NCI-H524 (cell line): ENCODE results near the gene SACS.
"Not testable (repeated sequence)": the region's sequence is repeated elsewhere in the genome, so short reads cannot be mapped to it uniquely, and the experiment has no call there.

Experiments
- DNase-seq, 2 experiments: peaks; one replicate each; lab custom pipeline; 2025; lab: John Stamatoyannopoulos, UW

SACS gene

DNA sequence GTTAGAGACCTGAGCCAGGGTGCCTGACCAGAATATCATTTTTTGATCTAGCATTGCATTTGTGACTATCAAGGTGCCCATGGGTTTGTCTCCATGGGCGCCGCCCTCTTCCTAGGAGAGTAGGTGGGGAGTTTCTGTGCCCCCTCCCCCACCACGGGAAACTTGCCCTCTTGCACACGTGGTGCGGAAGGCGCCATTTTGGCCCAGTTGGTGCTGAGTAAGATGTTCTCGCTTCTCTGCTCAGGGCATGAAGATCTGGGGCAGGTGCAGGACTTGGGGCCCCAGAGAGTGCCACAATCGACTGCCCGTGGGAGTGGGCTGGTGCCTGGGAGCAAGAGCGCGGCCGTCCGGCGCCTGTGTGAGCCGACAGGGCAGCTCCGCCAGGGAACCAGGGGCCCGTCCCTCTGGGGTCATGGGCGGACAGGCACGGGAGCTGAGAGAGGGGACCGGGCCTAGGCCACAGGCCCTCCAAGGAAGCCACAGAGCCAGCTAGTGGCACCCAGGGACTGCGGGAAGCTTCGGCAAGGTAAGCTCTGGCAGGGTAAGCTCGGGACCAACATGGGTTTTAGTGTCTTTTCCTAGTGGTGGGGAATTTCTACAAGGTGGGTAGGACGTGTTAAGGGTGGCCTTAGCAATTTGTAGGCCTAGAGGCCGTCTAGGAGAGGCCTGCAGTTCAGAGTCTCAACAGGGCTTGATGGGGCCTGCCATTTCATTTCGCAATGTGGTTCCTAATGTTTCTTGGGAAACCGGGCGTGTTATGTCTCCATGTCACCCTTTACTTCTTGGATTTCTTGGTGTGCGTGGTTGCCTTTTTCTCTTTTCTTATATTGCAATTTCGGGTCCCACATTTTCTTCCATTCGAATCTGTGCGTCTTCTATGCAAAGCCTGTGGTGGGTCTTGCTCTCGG is 14.5 kb downstream of the SACS start:
- DNase-seq, result no peak

DNA sequence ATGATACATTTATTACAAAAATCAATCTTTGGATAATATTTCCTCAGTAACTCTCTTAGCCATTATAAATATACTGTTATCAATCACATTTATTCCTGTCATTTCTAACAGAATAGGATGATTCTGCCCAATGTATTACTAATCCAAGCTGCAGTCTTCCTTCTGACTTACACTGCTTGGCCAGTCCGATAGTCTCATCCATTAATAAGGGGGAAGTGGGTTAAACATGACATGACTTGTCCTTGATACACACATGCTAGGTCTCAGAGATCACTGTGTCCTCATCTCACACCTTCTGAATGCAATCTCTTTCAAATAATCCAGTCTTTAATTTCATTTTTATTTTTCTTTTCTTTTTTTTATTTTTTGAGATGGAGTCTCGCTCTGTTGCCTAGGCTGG is 18.8 kb downstream of the SACS start:
- DNase-seq, result no peak

DNA sequence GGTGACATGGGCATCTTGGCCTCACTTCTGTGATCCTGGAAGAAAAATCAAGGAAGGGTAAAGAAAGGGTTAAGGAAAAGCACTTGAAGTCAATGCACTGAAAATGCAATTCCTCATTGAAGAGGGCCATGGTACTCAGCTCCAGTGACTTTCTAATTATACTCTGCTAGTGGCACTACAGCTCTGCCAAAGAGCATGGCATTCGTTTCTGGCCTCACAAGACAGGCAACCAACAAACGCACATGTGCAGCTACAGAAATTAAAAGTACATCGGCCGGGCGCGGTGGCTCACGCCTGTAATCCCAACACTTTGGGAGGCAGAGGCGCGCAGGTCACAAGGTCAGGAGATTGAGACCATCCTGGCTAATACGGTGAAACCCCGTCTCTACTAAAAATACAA is 21.8 kb downstream of the SACS start:
- DNase-seq, result no peak

DNA sequence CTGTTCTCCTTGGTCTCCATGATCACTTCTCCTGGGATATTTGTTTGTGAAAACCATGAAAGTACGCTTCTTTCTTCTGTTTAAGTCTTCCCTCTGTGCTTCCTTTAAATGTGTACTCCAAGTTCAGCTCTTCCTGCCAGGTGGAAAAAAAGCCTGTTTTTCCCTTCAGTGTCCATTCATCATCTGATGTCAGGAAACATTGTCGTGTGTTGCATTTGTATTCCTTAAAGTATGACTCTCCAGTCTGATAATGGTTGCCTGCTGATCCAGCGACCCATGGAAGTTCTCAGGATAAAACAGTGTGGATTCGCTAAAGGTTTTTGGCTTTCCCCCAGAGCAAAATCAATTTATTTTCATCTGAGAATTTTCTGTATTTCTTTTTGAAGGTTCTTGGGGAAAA is 22.3 kb downstream of the SACS start:
- DNase-seq, result no peak

DNA sequence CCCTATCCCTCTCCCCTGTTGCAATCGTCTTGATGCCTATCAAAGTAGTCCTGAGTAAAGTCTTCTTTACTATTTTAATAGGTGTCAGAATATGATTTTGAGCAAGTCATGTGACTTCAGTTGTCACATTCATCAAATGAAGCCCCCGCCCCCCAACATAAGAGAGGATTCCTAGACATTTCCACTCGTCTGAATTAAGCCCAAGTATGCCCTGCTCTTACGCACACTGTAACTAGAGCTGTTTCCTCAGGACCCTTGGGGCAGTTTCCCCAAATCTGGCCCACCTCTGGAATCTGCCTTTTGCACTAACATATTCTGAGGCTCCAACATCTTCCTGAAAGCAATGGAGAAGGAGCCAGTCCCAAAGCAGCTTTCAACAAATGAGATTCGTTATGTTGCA is 25.5 kb downstream of the SACS start:
- no peak for DNase-seq

DNA sequence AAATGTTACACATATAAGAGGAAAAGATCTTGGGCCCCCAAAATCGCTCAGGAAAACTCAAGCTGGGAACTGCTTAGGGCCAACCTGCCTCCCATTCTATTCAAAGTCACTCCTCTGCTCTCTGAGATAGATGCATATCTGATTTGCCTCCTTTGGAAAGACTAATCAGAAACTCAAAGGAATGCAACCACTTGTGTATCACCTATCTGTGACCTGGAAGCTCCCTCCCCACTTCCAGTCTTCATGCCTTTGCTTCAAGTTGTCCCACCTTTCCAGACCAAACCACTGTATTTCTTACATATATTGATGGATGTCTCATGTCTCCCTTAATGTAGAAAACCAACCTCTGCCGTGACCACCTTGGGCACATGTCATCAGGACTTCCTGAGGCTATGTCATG is 32.3 kb downstream of the SACS start:
- not testable (repeated sequence) for DNase-seq

DNA sequence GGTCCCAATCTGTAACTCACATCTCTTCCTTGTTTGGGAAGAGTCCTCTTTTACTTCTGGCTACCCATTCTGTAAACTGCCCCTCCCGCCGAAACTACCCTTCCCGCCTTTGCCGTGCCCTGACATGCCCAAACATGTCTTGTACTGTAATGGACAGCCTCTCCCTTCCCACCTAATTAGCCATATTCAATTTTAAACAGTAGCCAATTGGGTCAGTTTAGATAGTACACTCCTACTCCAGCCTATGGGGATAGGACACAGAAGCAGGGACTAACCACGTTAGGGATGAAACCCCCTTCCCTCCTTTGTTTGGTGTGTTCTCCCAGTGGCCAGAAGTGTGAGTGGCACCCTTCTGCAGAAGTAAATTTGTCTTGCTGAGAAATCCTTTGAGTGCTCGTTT is 34.2 kb downstream of the SACS start:
- DNase-seq, result no peak

DNA sequence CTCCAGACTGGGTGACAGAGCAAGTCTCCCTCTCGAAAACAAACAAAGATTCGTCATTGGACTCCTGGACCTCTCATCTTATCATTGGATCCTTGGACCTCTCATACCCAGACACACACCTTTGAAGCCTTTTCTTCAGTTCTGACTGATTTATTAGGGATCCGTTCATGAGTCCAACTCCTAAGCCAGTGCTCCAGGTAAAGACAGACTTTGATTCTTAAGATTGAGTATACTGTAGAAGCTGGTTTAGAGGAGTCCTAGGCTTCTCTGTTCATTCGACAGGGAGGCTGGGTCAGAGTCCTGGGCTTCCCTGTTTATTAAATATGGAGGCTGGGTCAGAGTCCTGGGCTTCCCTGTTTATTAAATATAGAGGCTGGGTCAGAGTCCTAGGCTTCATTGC is 38.7 kb downstream of the SACS start:
- DNase-seq, result no peak

DNA sequence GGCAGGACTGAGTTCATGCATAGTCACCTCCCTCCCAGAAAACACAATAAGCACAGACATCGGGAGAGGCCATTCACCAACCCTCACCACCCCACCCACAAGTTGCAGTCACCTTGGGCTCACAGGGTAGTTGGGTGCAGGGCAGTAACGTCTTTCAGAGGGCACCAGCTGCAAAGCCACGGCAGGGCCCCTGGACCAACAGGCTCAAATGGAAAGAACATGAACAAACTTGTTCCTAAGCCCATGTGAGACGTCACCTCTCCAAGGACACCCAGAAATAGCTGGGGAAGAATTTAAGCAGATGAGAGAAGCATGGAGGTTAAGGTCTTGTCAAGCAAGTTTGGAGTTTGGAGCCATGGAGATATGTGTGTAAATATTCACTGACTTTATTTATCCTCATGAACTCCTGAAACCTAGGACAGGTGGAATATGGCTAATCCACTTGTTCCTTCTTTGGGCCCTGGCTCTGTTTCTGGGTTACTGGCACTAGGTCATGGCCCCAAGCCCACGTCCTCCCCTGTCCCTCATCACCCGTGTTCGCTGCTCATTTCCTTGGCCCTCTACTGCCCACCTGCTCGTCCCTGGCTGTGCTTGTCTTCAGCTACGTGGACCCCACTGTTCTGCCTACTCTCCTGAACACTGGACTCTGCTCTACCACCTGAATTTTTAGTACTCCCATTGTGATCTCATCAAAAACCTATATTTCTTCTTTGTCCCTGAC is 40.4 kb downstream of the SACS start:
- no peak for DNase-seq

DNA sequence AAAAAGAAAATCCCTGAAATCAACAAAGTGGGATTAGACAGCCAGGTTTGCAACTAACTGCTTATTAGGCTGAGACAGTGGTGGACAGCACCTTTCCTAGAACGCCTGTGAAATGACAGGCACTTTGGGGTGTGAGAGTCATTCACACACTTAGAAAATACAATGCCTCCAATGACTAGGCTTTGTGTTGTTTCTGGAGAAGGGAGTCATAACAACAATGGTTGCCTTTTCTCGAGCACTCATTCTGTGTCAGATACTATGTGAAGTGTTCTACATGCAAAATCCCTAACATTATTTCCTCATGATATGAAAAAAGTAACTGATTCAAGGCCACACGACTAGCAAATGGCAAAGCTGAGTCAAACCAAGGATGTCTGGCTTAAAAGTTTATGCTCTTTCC is 41.2 kb downstream of the SACS start:
- no peak for DNase-seq

DNA sequence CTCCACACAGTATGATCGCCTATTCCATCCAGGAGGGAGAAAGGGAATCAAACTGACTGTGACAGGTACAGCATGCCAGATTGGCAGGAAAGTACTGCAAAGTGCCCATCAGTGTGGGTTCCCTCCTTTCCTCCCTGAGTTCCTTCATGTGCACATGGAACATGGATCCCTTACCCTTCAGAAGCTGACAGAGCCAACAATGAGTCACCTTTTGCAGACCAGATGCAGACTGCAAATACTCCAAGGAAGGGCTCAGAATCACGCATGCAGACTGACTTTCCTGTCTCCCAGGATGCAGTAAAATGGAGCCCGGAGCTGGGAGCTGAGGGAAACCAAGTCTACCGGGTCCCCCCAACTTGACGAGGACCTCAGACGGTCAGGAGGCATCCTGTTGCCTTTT is 41.8 kb downstream of the SACS start:
- no peak for DNase-seq

DNA sequence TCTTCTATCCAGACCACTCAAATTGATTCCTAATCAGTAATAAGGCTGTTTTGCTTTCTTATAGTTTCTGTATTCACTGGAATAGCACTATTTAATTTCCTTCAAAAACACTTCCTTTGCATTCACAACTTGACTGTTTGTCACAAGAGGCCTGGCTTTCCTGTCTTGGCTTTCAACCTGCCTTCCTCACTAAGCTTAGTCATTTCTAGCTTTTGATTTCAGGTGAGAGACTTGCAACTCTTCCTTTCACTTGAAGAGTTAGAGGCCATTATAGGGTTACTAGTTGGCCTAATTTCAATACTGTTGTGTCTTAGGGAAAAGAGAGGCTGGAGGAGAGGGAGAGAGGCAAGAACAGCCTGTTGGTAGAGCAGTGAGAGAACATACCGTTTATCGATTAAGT is 47.0 kb downstream of the SACS start:
- DNase-seq, result no peak

DNA sequence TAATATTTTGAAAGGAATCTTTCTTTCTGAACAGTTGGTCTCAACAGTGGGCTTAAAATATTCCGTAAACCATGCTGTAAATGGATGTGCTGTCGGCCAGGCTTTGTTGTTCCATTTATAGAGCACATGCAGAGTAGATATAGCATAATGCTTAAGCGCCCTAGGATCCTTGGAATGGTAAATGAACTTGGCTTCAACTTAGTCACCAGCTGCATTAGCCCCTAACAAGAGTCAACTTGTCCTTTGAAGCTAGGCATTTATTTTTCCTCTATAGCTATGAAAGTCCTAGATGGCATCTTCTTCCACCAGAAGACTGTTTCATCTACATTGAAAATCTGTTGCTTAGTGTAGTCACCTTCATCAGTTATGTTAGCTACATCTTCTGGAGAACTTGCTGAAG is 47.6 kb downstream of the SACS start:
- DNase-seq, result no peak

DNA sequence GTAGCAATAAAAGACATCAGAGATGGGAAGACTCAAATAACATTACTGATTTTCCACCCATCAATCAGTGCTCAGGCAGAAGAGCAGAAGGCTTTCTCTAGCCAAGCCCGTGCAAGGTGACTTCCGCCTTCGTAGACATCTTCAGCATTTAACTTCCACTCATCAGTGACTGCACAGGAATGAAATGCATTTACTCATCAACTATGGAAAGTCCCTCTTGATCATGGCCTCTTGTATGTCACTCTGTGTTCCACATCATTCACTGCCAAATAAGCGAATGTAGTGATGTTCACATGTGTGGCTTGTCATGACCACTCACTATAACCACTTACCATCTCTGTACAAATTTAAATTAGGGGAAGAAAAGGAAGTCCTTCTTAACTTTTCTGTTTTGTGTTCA is 49.4 kb downstream of the SACS start:
- DNase-seq, result no peak

DNA sequence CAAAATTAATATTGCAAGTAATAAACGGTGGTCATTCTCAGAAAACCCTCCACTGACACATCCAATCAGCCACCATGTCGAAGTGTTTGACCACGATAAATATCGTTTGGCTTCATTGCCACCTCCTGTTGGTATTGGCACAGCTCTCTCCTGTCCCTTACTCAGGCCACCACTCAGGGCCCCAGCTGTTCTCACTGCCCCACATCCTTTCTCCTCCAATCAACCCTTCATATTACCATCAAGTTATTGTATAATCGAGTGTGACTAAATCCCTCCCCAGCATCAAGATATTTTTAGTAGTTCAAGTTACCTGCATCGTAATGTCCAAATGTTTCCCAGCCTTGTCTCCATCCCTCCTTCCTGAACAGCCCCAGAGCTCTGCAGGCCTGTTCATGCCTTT is 50.4 kb downstream of the SACS start:
- DNase-seq, result no peak

DNA sequence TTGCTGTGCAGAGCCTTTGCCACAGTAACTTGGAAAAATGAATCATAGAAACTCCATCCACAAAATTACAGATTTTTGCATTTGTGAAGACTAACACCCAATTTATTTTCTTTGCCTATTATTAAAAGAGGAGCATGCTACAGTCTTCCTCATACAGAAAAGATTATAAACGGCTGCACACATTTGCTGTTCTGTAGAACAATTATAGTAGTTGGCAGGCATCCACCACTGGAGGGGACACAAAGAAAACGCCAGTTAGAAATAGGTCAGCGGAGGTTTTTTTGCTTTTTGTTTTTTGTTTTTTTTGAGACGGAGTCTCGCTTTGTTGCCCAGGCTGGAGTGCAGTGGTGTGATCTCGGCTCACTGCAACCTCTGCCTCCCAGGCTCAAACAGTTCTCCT is 51.6 kb downstream of the SACS start:
- no peak for DNase-seq

DNA sequence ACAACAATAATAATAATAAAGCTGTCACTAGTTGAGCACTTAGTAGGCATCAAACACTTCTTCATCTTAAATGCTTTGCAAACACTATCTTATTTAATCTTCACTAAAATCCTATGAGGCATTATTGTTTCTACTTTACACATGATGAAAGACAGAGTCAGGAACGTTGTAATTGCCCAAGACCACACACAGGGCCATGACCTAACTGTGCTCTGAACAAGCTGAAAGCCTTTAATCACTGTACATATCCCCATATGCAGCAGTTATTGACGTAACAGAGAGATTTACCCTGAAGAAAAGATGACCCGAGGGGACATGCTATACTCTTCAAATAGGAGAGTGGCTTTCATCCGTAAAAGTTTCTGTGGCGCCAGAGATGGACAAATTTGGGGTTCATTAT is 53.0 kb downstream of the SACS start:
- DNase-seq, result no peak

DNA sequence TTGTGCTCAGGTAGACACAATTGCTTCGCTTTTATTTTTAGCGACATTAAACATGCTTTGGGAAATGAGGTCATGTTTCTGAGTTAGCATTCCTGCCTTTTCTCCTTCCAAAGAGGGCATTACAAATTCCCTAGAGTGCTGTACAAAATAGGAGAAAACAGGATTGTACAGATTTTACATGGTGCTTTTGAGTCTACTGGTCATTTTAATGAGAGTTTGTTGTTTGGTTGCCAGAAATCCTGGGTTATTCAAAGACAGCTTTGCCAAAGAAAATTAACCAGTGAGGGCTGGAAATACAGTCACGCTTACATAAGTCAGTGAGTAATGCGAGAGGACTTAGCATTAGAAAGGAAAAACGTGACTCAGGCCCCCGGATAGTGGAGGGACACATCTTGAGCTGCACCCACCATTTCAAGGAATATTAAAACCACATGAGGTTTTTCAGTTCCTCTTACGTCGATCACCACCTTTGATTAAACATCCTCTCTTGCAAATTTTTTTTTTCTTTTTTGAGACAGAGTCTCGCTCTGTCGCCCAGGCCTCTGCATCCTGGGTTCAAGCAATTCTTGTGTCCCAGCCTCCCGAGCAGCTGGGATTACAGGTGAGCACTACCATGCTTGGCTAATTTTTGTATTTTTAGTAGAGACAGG is 55.4 kb downstream of the SACS start:
- DNase-seq, result no peak

DNA sequence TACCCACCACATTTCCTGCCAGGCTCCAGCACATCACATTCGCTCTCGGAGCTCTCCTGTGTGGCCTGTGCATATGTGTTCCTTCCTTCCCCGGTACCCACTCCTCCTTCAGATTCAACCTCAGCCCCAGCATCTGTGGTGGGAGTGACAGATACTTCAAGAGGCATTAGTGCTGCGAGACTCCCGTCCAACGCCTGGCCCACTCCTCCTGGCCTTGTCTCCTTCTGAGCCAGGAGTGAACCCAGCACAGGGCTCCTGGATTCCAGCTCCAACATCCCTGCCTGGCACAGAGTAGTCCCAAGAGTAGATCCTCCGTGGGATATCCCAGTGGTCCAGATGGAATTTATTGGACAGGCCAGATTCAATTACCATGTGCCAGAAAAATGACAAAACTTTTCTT is 55.9 kb downstream of the SACS start:
- peak; percentile 7 to 37 for DNase-seq

DNA sequence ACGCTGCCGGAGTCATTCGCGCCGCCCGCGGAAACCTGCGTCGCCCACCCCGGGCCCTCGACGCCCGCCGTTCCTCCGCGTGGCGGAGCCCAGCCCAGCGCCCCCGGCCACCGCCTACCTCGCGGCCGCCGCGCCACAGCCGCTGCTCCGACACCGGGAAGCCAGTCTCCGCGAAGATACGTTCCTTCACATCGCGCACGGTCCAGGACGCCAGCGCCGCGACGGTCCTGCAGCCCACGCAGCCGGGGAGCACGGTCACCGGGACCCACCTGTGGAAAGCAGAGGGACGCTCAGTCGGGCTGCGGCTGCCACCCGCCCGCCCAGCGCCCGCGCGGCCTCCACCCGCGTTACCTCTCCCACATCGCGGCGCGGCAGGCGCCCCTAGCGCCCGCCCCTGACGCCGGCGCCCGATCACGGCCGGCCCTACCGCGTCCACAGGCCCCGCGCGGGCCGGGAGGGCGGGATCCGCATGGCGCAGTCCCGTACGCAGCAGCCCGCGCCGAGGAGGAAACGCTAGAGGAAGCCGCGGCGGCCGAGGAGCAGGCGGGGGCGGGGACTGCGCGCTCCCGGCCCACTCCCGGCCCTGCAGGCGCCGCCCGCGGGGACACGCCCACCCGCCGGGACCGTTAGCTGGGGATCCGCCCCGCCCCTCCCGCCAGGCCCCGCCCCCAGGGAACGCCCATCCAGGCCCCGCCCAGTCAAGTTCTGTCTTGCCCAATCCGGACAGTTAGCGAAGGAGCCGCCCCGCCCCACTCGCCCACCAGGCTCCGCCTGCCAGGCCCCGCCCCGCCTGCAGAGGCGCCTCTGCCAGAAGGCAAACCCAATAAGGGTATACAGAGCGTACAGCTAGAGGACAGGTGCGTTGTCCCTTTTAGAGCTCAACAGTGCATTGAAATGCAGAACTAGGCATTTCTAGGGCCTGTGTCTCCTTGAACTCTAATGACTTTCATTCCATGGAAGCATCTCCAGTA is 58.2 kb downstream of the SACS start:
- DNase-seq, result peak; percentile 97

DNA sequence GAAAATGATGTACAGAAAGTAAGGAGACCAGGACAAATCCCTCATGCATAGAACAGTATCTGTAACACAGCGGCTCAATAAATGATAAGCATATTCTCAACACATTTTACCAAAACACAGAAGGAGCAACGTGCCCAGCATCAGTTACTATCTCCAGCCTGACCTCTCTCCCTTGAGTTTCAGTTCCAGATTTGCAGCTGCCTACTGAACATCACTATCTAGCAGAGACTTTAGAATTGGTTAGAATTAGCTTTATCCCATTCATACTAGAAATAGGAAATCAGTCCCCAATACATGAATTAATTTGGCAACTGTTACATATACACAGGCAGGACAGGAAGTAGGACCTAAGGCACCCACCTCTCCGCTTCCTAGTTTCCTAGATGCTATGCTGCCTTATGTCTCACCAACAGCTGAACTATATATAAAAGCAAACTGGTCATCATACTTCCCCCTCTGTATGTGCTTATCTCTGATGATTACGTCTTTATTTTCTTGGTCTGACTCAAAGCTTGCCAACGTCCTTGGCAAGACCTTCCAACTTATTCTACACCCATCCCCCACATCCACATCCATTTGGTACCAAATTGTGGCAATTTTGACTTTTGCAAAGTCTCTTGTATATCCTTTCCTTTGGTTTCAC is 61.1 kb downstream of the SACS start:
- no peak for DNase-seq
